PC-9 (cell line): ENCODE results near the gene STK24. TPM values are rescaled to one million over a fixed set of nuclear protein-coding genes. Genes with fewer than 3 reads are reported as not detected.

Source experiments
- BruUV-seq: library from RNA; stranded (reverse); fragments of 400-500 nt; replicated peaks from 2 replicates; lab custom pipeline; 2021; lab: Mats Ljungman, UMichigan
- CTCF ChIA-PET: fragments of 300-600 bp; sonication (Branson Sonifier 250); formaldehyde crosslinking; loops from one replicate; lab custom pipeline; 2022; ENCODE audit warnings: antibody characterized with exemption; lab: Charles Lee
- POLR2A ChIA-PET: fragments of 300-600 bp; sonication (Branson Sonifier 250); formaldehyde crosslinking; loops from one replicate; lab custom pipeline; 2022; ENCODE audit warnings: antibody characterized with exemption; ENCODE audit not compliant: unreplicated experiment; lab: Charles Lee
- DNase-seq, 2 experiments: peaks; one replicate each; pipeline versions ENCODE4 v3.0.0 to v3.0.0-alpha.2; 2015 to 2022; ENCODE audit warnings: mixed read lengths in 1 of 2
- H2AFZ ChIP-seq: fragments of 200-600 bp; sonication (generic); 2 replicates; pipeline ENCODE4 v1.8.1; 2017; ENCODE audit warnings: antibody characterized with exemption
- H3F3A ChIP-seq: fragments of 200-600 bp; sonication (generic); 2 replicates; pipeline ENCODE4 v1.8.1; 2017; ENCODE audit warnings: antibody characterized with exemption, mild to moderate bottlenecking, low read depth; ENCODE audit not compliant: insufficient read depth
- H3K27ac ChIP-seq: fragments of 200-600 bp; sonication (generic); 2 replicates; pipeline ENCODE4 v1.6.1; 2016; ENCODE audit warnings: mixed run types
- H3K27me3 ChIP-seq: fragments of 200-600 bp; sonication (generic); 2 replicates; pipeline ENCODE4 v1.6.1; 2016; ENCODE audit warnings: low read depth, mixed run types; ENCODE audit not compliant: insufficient read depth
- H3K36me3 ChIP-seq: fragments of 200-600 bp; sonication (generic); 2 replicates; pipeline ENCODE4 v1.6.1; 2016; ENCODE audit warnings: low read depth, mixed run types
- H3K4me1 ChIP-seq: fragments of 200-600 bp; sonication (generic); replicated peaks from 2 replicates; pipeline ENCODE4 v1.6.1; 2016; ENCODE audit warnings: mixed run types; ENCODE audit not compliant: insufficient read depth
- H3K4me2 ChIP-seq: fragments of 200-600 bp; sonication (generic); 2 replicates; pipeline ENCODE4 v1.6.1; 2017; ENCODE audit warnings: mixed run types
- H3K4me3 ChIP-seq: fragments of 200-600 bp; sonication (generic); 2 replicates; pipeline ENCODE4 v1.6.1; 2016; ENCODE audit warnings: mixed run types
- H3K79me2 ChIP-seq: fragments of 200-600 bp; sonication (generic); 2 replicates; pipeline ENCODE4 v1.6.1; 2017; ENCODE audit warnings: low read depth, mixed run types
- H3K9me2 ChIP-seq: fragments of 200-600 bp; sonication (generic); 2 replicates; pipeline ENCODE4 v1.8.1; 2017; ENCODE audit warnings: mild to moderate bottlenecking; ENCODE audit not compliant: insufficient read depth
- H3K9me3 ChIP-seq: fragments of 200-600 bp; sonication (generic); 2 replicates; pipeline ENCODE4 v1.8.1; 2016; ENCODE audit warnings: low read depth; ENCODE audit not compliant: insufficient read depth
- H4K20me1 ChIP-seq: fragments of 200-600 bp; sonication (generic); 2 replicates; pipeline ENCODE4 v1.8.1; 2017; ENCODE audit not compliant: insufficient read depth
- CTCF ChIP-seq: fragments of 200-600 bp; sonication (generic); conservative IDR thresholded peaks from 2 replicates; pipeline ENCODE4 v1.6.1; 2017; ENCODE audit warnings: mixed run types, antibody characterized with exemption, mild to moderate bottlenecking, moderate library complexity
- EZH2 ChIP-seq: fragments of 200-600 bp; sonication (generic); IDR thresholded peaks from 2 replicates; pipeline ENCODE4 v1.8.0; 2017; ENCODE audit warnings: antibody characterized with exemption, low read depth
- intact Hi-C: fragments of 100-400 bp; cut with micrococcal nuclease; formaldehyde crosslinking; loops from one replicate; pipeline ENCODE4 v1.10.0; 2022; ENCODE audit not compliant: unreplicated experiment
- total RNA-seq: library from RNA; stranded (reverse); gene quantifications from 2 replicates; pipeline ENCODE4 v1.2.3, GENCODE V29; 2021

STK24 gene
- total RNA-seq, 1 experiment from 2014 or later = 134 TPM

- intact Hi-C loops = loop anchor here (1.0 kb wide), 1 partner anchor 141 kb away; no protein-coding TSS in a partner anchor
- Histone ChIP-seq H3K9me2 (no peaks in the 10 kb centered on the region), H4K20me1 (no peaks in the 10 kb centered on the region), H3K79me2 (peaks cover 96% of the 10 kb centered on the region), H3K4me1 (peaks cover 58% of the 10 kb centered on the region), H3K4me2 (peak overlapping the region; percentile 72), H3K9me3 (no peaks in the 10 kb centered on the region), H2AFZ (no peak overlapping the region), H3K27ac (peak overlapping the region; percentile 99), H3F3A (peaks cover 73% of the 10 kb centered on the region), H3K4me3 (peak overlapping the region; percentile 31; the same call in 1 of the 2 replicates), H3K36me3 (0 out of 2 replicates have a peak, but pooled peaks cover 7% of the 10 kb centered on the region), H3K27me3 (no peaks in the 10 kb centered on the region)
- CTCF ChIA-PET = no interaction called here
- TSS peak; percentile 89 for BruUV-seq
- POLR2A ChIA-PET = interaction anchor here (0.5 to 1.0 kb wide), 7 partner anchors 25 to 1077 kb away, joined by 3 to 8 read pairs (median 3); no protein-coding TSS in a partner anchor
- TF ChIP-seq CTCF (no peak), EZH2 (no peak)
- DNase-seq = peak; percentile 71 to 91
These were observed 67.4 kb downstream of the STK24 start for GRCh38 chr13:98509271-98510155.

- ChIA-PET CTCF (no interaction called here), POLR2A (interaction anchor here (0.6 to 0.8 kb wide), 2 partner anchors 144 to 1075 kb away, joined by 3 read pairs; no protein-coding TSS in a partner anchor)
- intact Hi-C loops = loop anchor here (1.0 kb wide), 1 partner anchor 142 kb away; no protein-coding TSS in a partner anchor
- Histone ChIP-seq H3K79me2 (peaks cover 96% of the 10 kb centered on the region), H3K36me3 (0 out of 2 replicates have a peak, but pooled peaks cover 7% of the 10 kb centered on the region), H3K4me3 (peak overlapping the region; percentile 31; the same call in 1 of the 2 replicates), H3K9me3 (no peaks in the 10 kb centered on the region), H3K27ac (peak overlapping the region; percentile 99), H4K20me1 (no peaks in the 10 kb centered on the region), H3K27me3 (no peaks in the 10 kb centered on the region), H3K4me2 (peak overlapping the region; percentile 72), H3K9me2 (no peaks in the 10 kb centered on the region), H3K4me1 (peaks cover 58% of the 10 kb centered on the region), H3F3A (peaks cover 65% of the 10 kb centered on the region), H2AFZ (no peak overlapping the region)
- DNase-seq = peak; percentile 38 to 95
- TF ChIP-seq CTCF (no peak; the same call in 1 of the 2 replicates), EZH2 (no peak)
- no TSS peak for BruUV-seq
These were observed 68.2 kb downstream of the STK24 start for GRCh38 chr13:98508685-98509084.

DNA sequence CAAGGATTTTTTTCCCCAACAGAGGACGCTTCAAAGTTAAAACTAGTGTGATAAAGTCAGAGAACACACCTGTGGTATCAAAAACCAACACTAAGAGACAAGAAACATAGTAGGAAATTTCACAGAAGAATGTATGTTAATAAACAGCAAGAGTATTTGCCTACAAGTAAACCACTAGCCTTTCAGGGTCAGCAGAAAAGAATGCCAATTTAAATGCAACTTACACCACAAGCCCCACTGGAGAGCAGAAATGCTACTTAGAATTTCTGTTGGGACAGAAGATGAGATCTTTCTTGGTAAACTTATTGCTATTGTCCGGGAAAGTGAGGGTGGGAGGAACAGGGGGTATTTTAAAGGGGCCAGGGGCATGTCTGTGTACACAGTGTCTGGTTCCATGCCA, 68.6 kb downstream of the STK24 start:
- H4K20me1 ChIP-seq = no peaks in the 10 kb centered on the region

More for the DNA sequence above, 68.6 kb downstream of the STK24 start:
- ChIA-PET POLR2A (interaction anchor here (0.6 to 0.8 kb wide), 3 partner anchors 24 to 1075 kb away, joined by 3 to 4 read pairs (median 3); no protein-coding TSS in a partner anchor), CTCF (no interaction called here)
- H3K4me1 ChIP-seq = peaks cover 58% of the 10 kb centered on the region
- BruUV-seq = no TSS peak
- no peaks in the 10 kb centered on the region for H3K9me3 ChIP-seq
- TF ChIP-seq EZH2 (no peak), CTCF (no peak; the same call in 1 of the 2 replicates)
- peak overlapping the region; percentile 21; the same call in 1 of the 2 replicates for H3K4me3 ChIP-seq
- peak overlapping the region; percentile 99 for H3K27ac ChIP-seq
- no peak overlapping the region for H2AFZ ChIP-seq
- 0 out of 2 replicates have a peak, but pooled peaks cover 7% of the 10 kb centered on the region for H3K36me3 ChIP-seq
- H3K4me2 ChIP-seq = peak overlapping the region; percentile 72
- H3K27me3 ChIP-seq = no peaks in the 10 kb centered on the region
- intact Hi-C loops = no loop called here
- H3K79me2 ChIP-seq = peaks cover 96% of the 10 kb centered on the region
- H3K9me2 ChIP-seq = no peaks in the 10 kb centered on the region
- DNase-seq = no peak
- peaks cover 64% of the 10 kb centered on the region for H3F3A ChIP-seq
